ENCODE results near the gene ZNF785.

Gene ZNF785

DNA sequence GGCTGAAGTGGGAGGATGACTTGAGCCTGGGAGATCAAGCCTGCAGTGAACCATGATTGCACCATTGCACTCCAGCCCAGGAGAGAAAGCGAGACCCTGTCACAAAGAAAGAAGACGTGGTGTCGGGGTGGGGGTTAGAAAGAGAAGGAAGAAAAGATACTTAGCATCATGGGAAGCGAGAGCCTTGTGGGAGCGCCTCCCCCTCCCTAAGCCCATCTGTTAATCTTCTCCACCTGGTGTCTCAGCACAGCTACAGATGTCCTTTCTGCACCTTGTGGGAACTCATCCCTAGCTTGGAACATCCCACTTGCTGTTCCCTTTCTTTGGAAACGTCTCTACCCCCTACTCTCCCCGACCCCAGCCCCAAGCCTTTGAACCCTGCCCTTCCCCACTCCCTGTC is 20.0 kb downstream of the ZNF785 start:
- DNase-seq (ENCODE audit: low read depth) = no peak
- TF ChIP-seq, protein P1, sequence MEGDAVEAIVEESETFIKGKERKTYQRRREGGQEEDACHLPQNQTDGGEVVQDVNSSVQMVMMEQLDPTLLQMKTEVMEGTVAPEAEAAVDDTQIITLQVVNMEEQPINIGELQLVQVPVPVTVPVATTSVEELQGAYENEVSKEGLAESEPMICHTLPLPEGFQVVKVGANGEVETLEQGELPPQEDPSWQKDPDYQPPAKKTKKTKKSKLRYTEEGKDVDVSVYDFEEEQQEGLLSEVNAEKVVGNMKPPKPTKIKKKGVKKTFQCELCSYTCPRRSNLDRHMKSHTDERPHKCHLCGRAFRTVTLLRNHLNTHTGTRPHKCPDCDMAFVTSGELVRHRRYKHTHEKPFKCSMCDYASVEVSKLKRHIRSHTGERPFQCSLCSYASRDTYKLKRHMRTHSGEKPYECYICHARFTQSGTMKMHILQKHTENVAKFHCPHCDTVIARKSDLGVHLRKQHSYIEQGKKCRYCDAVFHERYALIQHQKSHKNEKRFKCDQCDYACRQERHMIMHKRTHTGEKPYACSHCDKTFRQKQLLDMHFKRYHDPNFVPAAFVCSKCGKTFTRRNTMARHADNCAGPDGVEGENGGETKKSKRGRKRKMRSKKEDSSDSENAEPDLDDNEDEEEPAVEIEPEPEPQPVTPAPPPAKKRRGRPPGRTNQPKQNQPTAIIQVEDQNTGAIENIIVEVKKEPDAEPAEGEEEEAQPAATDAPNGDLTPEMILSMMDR (IDR thresholded peaks at IDR 0.05; ENCODE audit: control insufficient read depth, insufficient read depth, low read depth, low read length, missing control alignments) = no peak
- H3K4me3 ChIP-seq (ENCODE audit: control insufficient read depth, low read depth, low read length) = no peak overlapping the region

DNA sequence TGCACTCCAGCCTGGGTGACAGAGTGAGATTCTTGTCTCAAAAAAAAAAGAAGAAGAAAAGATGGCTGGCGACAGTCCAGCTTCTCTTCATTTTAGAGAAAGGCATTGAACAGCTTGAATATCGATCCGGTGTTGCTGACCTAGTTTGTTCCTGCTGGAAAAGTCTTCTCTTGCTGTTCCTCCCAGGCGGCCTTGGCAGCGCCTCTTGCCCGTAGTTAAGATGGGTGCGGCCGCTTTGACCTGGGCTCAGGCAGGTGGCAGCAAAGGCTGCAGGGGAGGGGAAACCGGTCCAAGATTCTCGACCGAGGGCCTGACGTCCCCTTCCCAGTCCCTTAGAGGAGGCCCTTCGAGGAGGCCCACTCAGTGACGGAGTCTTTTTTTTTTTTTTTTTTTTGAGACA is 23.5 kb downstream of the ZNF785 start:
- no peak for DNase-seq (ENCODE audit: low read depth)
- TF ChIP-seq, protein P1 (IDR thresholded peaks at IDR 0.05; ENCODE audit: control insufficient read depth, insufficient read depth, low read depth, low read length, missing control alignments) = no peak
- H3K4me3 ChIP-seq (ENCODE audit: control insufficient read depth, low read depth, low read length) = no peak overlapping the region

DNA sequence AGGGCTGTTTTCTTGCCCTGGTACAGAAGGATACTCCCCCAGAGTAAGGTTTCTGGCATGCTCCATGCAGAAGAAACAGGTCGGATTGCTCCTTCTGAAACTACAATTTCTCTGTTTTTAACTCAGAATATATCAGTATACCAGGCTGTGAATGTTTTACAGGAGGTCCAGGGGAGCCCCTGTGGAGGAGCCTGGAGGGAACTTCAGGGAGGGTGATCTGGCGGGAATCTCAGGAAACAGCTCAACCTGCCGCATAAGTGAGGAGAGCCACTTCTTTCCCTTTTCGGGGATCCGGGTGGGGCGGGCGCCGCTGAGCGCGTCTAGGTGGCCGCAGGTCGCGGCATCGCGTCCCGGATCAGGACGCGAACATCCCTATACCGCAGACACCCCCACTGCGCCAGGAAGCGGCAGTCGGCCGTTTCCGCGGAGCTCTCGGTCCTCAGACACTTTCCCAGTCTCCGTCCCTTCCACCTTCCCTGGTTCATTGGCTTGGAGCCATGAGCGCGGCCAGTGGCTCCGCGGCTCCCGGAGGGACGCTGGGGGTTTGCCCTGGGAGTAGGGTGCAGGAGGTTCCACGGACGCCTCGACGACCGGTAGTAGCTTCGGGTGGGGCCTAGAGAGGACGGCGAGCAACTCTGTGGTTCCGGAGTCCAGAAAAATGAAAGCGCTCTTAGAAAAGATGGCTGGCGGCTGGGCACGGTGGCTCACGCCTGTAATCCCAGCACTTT is 24.2 kb downstream of the ZNF785 start:
- no peak for DNase-seq (ENCODE audit: low read depth)
- TF ChIP-seq, protein P1 (IDR thresholded peaks at IDR 0.05; ENCODE audit: control insufficient read depth, insufficient read depth, low read depth, low read length, missing control alignments) = no peak
- peak overlapping the region; percentile 11 for H3K4me3 ChIP-seq (ENCODE audit: control insufficient read depth, low read depth, low read length)

DNA sequence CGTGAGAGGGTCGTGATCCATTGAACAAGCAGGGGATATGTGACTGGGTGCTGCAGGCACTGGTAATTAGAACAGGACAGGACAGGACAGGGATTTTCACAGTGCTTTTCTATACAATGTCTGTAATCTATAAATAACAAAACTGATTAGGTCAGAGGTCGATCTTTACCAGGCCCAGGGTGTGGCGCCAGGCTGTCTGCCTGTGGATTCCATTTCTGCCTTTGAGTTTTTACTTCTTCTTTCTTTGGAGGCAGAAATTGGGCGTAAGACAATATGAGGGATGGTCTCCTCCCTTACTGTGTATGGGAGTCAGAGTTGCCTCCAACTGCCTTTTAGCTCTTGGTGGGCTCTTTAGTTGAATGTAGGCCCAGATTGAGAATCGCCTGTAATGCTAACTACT is 25.8 kb downstream of the ZNF785 start:
- no peak overlapping the region for H3K4me3 ChIP-seq (ENCODE audit: control insufficient read depth, low read depth, low read length)
- TF ChIP-seq, protein P1 (IDR thresholded peaks at IDR 0.05; ENCODE audit: control insufficient read depth, insufficient read depth, low read depth, low read length, missing control alignments) = no peak
- DNase-seq (ENCODE audit: low read depth) = no peak

DNA sequence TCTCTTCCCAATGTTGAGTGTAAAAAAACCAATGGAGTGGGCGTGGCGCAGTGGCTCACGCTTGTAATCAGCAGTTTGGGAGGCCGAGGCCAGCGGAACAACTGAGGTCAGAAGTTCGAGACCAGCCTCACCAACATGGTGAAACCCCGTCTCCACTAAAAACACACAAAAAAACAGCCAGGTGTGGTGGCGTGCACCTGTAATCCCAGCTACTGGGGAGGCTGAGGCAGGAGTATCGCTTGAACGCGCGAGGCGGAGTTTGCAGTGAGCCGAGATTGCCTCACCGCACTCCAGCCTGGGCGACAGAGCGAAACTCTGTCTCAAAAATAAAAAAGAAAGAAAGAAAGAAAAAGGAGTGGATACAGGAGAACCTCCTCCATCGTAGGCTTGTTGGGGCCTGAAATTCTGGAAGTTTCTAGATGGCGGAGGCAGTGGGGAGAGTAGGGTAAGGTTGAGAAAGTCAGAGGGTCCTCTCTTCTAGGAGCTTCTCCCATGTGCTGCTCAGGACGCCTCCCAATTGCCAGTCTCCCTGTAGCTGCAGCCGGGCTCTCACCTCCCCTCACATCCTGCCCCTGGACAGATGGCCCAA is 26.6 kb downstream of the ZNF785 start:
- peak overlapping the region; percentile 15 for H3K4me3 ChIP-seq (ENCODE audit: control insufficient read depth, low read depth, low read length)
- TF ChIP-seq, protein P1 (IDR thresholded peaks at IDR 0.05; ENCODE audit: control insufficient read depth, insufficient read depth, low read depth, low read length, missing control alignments) = no peak
- DNase-seq (ENCODE audit: low read depth) = no peak

DNA sequence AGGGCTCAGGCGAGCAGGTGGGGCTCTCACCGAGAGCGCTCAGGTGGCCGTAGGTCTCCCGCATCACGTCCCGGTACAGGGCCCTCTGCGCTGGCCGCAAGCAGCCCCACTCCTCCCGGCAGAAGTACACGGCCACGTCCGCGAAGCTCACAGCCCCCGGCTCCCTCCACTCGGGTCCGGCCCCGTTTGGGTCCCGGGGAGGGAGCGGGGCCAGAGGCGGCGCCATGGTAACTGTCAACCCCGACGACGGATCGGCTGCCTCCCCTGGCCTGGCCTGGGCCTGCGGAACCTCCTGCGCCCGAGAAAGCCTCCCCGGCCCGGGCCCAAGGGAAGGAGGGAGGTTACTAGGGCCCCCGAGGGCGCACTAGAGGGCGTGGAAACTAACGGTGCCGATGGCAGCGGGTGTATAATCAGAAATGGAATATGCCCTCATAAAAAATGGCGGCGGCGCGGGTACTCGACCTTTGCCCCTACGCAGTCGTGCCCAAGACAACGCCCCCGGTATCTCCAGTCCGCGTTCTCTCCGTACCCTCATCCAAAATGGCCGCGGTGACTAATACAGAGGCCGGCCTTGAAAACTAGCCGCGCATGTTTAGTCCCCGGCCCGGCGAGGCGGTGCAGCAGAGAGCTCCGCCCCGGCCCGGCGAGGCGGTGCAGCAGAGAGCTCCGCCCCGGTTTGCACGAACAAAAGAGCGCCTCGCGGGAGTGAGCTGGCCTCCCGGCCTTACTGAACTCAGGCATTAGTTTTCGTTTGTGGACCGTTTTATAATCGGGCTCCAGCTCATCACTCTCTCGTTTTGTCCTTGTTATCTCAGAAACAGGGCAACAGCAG is 27.3 kb downstream of the ZNF785 start, which contains the start of gene ZNF764:
TSS of gene ZNF764 (minus strand) at position 418 of the 832 bp plus-strand sequence. CDS start at position 226, 192 bp downstream.
- peak within 1 kb of the TSS; percentile 89 for H3K4me3 ChIP-seq (ENCODE audit: control insufficient read depth, low read depth, low read length)
- TF ChIP-seq, protein P1 (IDR thresholded peaks at IDR 0.05; ENCODE audit: control insufficient read depth, insufficient read depth, low read depth, low read length, missing control alignments) = no peak
- DNase-seq (ENCODE audit: low read depth) = peak; percentile 85
